Gastroesophageal sphincter (tissue), 4 donors: ENCODE measurements around the gene ACBD6. TPM values are rescaled to one million over a fixed set of nuclear protein-coding genes. Genes with fewer than 3 reads are reported as not detected.

Source experiments
- ATAC-seq: fragments of 150-250 bp; one replicate; pipeline ENCODE4 v1.9.1; 2016; ENCODE audit warnings: mild to moderate bottlenecking, moderate library complexity
- H3K27ac ChIP-seq, 4 donors: fragments of 200-600 bp; sonication (generic) in 3 of 4; 1 replicate in 3 of 4; 2 replicates in 1 of 4; pipeline ENCODE4 v1.5.1; 2016 to 2019
- H3K27me3 ChIP-seq: fragments of 200-600 bp; sonication (generic); one replicate; pipeline ENCODE4 v1.5.1; 2019
- H3K36me3 ChIP-seq, 2 donors: fragments of 200-600 bp; sonication (generic); one replicate each; pipeline ENCODE4 v1.5.1; 2019; ENCODE audit warnings: control low read depth in 1 of 2
- H3K4me1 ChIP-seq, 3 donors: fragments of 200-600 bp; sonication (generic); 1 replicate in 2 of 3; 2 replicates in 1 of 3; pipeline ENCODE4 v1.5.1; 2016 to 2019; ENCODE audit warnings: control low read depth in 2 of 3
- H3K4me3 ChIP-seq, 2 donors: fragments of 200-600 bp; sonication (generic); one replicate each; pipeline ENCODE4 v1.5.1; 2019; ENCODE audit warnings: mild to moderate bottlenecking in 1 of 2, moderate library complexity in 1 of 2
- H3K9me3 ChIP-seq, 3 donors: fragments of 200-600 bp; sonication (generic); one replicate each; pipeline ENCODE4 v1.5.1; 2017 to 2019; ENCODE audit warnings: control low read depth in 2 of 3
- CTCF ChIP-seq, 4 experiments: fragments of 200-600 bp in 2 of 4; fragments of 450-650 bp in 2 of 4; sonication (generic) in 1 of 4; IDR thresholded peaks; one replicate each; pipeline ENCODE4 v1.5.1; 2017 to 2019; ENCODE audit warnings: antibody characterized with exemption in 4 of 4, mild to moderate bottlenecking in 2 of 4, moderate library complexity in 2 of 4
- EP300 ChIP-seq: sonication (generic); formaldehyde crosslinking; IDR thresholded peaks from one replicate; pipeline ENCODE4 v1.6.1; 2017; ENCODE audit warnings: antibody characterized with exemption, mild to moderate bottlenecking
- POLR2A ChIP-seq, 2 donors: fragments of 450-650 bp; IDR thresholded peaks; one replicate each; pipeline ENCODE4 v1.6.1; 2017; ENCODE audit warnings: antibody characterized with exemption in 2 of 2, mild to moderate bottlenecking in 2 of 2, moderate library complexity in 1 of 2
- POLR2AphosphoS5 ChIP-seq: sonication (generic); formaldehyde crosslinking; IDR thresholded peaks from one replicate; pipeline ENCODE4 v1.6.1; 2017; ENCODE audit warnings: antibody characterized with exemption
- WGBS, 2 donors: methylation state at CpG; one replicate each; pipeline ENCODE4 v1.1.5; 2018; ENCODE audit warnings: low coverage in 1 of 2; 5-methylcytosine and 5-hydroxymethylcytosine counted together
- total RNA-seq, 4 donors: library from RNA; depleted of rRNA; stranded (reverse); fragments of >200 nt; gene quantifications; one replicate each; pipeline ENCODE4 v1.1.0, GENCODE V29; 2016

The ACBD6 gene
- total RNA-seq, 4 donors from 2014 or later, result 27.1 to 41.3 (median 39.7) TPM

DNA sequence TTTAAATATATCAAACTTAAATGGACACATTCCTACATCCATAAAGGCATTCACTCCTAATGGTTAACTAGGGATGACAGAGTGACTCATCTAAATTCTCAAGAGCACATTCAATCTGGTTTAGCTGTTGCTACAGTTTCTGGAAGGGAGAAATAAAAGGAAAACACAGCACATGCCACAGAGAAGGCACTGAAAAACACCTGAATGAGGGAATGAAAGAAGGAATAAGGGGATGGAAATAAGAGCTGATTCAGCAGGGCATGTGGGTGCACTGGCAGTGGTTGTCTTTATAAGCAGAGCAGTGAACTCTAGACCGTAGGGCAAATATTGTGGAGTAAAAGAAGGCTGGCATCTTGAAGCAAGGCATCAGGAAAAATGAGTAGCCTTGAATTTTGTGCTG is 193.0 kb downstream of the ACBD6 start:
- Histone ChIP-seq H3K36me3 (peaks cover 0 to 10% of the 10 kb centered on the region in 2 donors), H3K27me3 (no peaks in the 10 kb centered on the region), H3K27ac (no peak overlapping the region), H3K9me3 (peaks cover 0 to 4% (median 0%) of the 10 kb centered on the region in 3 donors), H3K4me1 (no peaks in the 10 kb centered on the region), H3K4me3 (no peak overlapping the region)
- no peak for ATAC-seq
- WGBS, 2 donors, result 85 to 88% methylated on average over 1 of the region's 1 CpG
- TF ChIP-seq EP300, result no peak
- TF ChIP-seq POLR2AphosphoS5, result no peak
- no peak for TF ChIP-seq POLR2A (IDR thresholded peaks at IDR 0.05)
- TF ChIP-seq CTCF (IDR thresholded peaks at IDR 0.05), result no peak

GRCh38 chr1:180301135-180301742 is 201.1 kb downstream of the ACBD6 start:
- ATAC-seq, result no peak
- Histone ChIP-seq H3K9me3 (peaks cover 0 to 4% (median 0%) of the 10 kb centered on the region in 3 donors), H3K4me1 (no peaks in the 10 kb centered on the region)

GRCh38 chr1:180299479-180300221 is 202.7 kb downstream of the ACBD6 start:
- TF ChIP-seq EP300 (no peak), POLR2AphosphoS5 (no peak), POLR2A (IDR thresholded peaks at IDR 0.05) (no peak), CTCF (IDR thresholded peaks at IDR 0.05) (no peak)
- Histone ChIP-seq H3K27me3 (no peaks in the 10 kb centered on the region), H3K9me3 (no peaks in the 10 kb centered on the region), H3K4me3 (no peak overlapping the region), H3K27ac (no peak overlapping the region), H3K4me1 (no peaks in the 10 kb centered on the region), H3K36me3 (no peaks in the 10 kb centered on the region)
- WGBS, 2 donors, result 88 to 98% methylated on average over 6 of the region's 7 CpGs
- no peak for ATAC-seq

More at GRCh38 chr1:180301135-180301742, 201.1 kb downstream of the ACBD6 start:
- WGBS, 2 donors, result 94 to 100% methylated on average over 1 to 2 of the region's 2 CpGs
- Histone ChIP-seq H3K27ac (no peak overlapping the region), H3K36me3 (no peaks in the 10 kb centered on the region), H3K4me3 (no peak overlapping the region), H3K27me3 (no peaks in the 10 kb centered on the region)
- TF ChIP-seq CTCF (IDR thresholded peaks at IDR 0.05), result no peak
- TF ChIP-seq POLR2A (IDR thresholded peaks at IDR 0.05), result no peak
- no peak for TF ChIP-seq POLR2AphosphoS5
- TF ChIP-seq EP300, result no peak

DNA sequence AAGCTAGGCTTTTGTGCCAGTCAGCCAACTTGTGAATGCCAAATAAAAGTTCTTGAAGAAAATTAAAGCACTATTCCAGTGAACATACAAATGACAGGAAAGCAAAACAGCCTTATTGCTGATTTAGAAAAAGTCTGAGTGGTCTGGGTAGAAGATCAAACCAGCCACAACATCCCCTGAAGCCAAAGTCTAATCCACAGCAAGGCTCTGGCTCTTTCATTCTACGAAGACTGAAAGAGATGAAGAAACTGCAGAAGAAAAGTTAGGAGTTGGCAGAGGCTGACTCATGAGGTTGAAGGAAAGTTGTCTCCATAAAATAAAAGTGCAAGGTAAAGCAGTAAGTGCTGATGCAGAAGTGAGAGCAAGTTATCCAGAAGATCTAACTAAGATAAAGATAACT is 206.4 kb downstream of the ACBD6 start:
- 100% methylated on average over 1 of the region's 1 CpG for WGBS, 2 donors
- H3K27ac ChIP-seq, result no peak overlapping the region
- ATAC-seq, result no peak
- no peaks in the 10 kb centered on the region for H3K9me3 ChIP-seq
- H3K4me3 ChIP-seq, result no peak overlapping the region
- TF ChIP-seq POLR2AphosphoS5, result no peak
- TF ChIP-seq EP300, result no peak
- TF ChIP-seq POLR2A (IDR thresholded peaks at IDR 0.05), result no peak
- no peak for TF ChIP-seq CTCF (IDR thresholded peaks at IDR 0.05)
- H3K27me3 ChIP-seq, result no peaks in the 10 kb centered on the region
- no peaks in the 10 kb centered on the region for H3K36me3 ChIP-seq
- H3K4me1 ChIP-seq, result no peaks in the 10 kb centered on the region

DNA sequence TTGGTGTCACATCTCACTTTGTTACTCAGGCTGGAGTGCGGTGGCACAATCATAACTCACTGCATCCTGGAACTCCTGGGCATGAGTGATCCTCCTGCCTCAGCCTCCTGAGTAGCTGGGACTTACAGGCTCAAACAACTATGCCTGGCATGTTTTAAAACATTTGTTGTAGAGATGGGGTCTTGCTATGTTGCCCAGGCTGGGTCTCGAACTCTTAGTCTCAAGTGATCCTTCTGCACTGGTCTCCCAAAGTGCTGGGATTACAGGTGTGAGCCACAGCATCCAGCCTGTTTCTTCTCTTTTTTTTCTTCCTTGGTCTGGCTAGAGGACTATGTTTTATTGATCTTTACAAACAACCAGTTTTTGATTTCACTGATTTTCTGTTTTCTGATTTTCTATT is 207.7 kb downstream of the ACBD6 start:
- no peaks in the 10 kb centered on the region for H3K36me3 ChIP-seq
- no peaks in the 10 kb centered on the region for H3K27me3 ChIP-seq
- no peak overlapping the region for H3K27ac ChIP-seq
- no peak for ATAC-seq
- no peak for TF ChIP-seq POLR2A (IDR thresholded peaks at IDR 0.05)
- no peak for TF ChIP-seq POLR2AphosphoS5
- TF ChIP-seq CTCF (IDR thresholded peaks at IDR 0.05), result no peak
- TF ChIP-seq EP300, result no peak
- WGBS, 2 donors, result 92 to 94% methylated on average over 2 of the region's 2 CpGs
- no peaks in the 10 kb centered on the region for H3K9me3 ChIP-seq
- no peaks in the 10 kb centered on the region for H3K4me1 ChIP-seq
- H3K4me3 ChIP-seq, result no peak overlapping the region
